22Rv1 (cell line): ENCODE measurements around the gene ZG16.
"Not testable (repeated sequence)": the region's sequence is repeated elsewhere in the genome, so short reads cannot be mapped to it uniquely, and the experiment has no call there.

Experiments
- H3K27ac ChIP-seq: fragments of 450-650 bp; 2 replicates; pipeline ENCODE4 v1.5.1; 2017
- CTCF ChIP-seq: fragments of 450-650 bp; IDR thresholded peaks from 2 replicates; pipeline ENCODE4 v1.5.1; 2017; ENCODE audit warnings: mild to moderate bottlenecking
- ZFX ChIP-seq: fragments of 450-650 bp; IDR thresholded peaks from 2 replicates; pipeline ENCODE4 v1.6.1; 2017; ENCODE audit warnings: antibody characterized with exemption, borderline replicate concordance

ZG16 gene

GRCh38 chr16:29784157-29784556 lies 6.1 kb downstream of the ZG16 start:
- no peak for TF ChIP-seq CTCF
- TF ChIP-seq ZFX, result no peak

GRCh38 chr16:29784901-29785500 lies 6.9 kb downstream of the ZG16 start:
- no peak overlapping the region for H3K27ac ChIP-seq
- TF ChIP-seq ZFX (no peak), CTCF (no peak)

More at GRCh38 chr16:29784157-29784556, 6.1 kb downstream of the ZG16 start:
- peak overlapping the region; percentile 37; the same call in 1 of the 2 replicates for H3K27ac ChIP-seq

- not testable (repeated sequence) for H3K27ac ChIP-seq
Observed at GRCh38 chr16:29787155-29787554, 9.1 kb downstream of the ZG16 start.

- peak overlapping the region; percentile 96 for H3K27ac ChIP-seq
- TF ChIP-seq CTCF, result no peak
- TF ChIP-seq ZFX, result no peak
Observed at GRCh38 chr16:29789775-29790182, 11.7 kb downstream of the ZG16 start.

GRCh38 chr16:29790183-29790948 lies 12.3 kb downstream of the ZG16 start, which contains the start of gene KIF22:
Gene KIF22, plus strand, starts transcription at chr16:29790751. Its CDS starts 9 bp downstream, at chr16:29790760.
- peak; percentile 92 for TF ChIP-seq CTCF
- no peak for TF ChIP-seq ZFX
- peak within 1 kb of the TSS; percentile 96 for H3K27ac ChIP-seq

GRCh38 chr16:29790949-29791844 lies 13.1 kb downstream of the ZG16 start:
- TF ChIP-seq CTCF (no peak), ZFX (no peak)

More at GRCh38 chr16:29790949-29791844, 13.1 kb downstream of the ZG16 start:
- H3K27ac ChIP-seq, result peak overlapping the region; percentile 96
